ENCODE data around the gene LIMS3.
"Not testable (repeated sequence)": the region's sequence is repeated elsewhere in the genome, so short reads cannot be mapped to it uniquely, and the experiment has no call there.

Gene LIMS3

DNA sequence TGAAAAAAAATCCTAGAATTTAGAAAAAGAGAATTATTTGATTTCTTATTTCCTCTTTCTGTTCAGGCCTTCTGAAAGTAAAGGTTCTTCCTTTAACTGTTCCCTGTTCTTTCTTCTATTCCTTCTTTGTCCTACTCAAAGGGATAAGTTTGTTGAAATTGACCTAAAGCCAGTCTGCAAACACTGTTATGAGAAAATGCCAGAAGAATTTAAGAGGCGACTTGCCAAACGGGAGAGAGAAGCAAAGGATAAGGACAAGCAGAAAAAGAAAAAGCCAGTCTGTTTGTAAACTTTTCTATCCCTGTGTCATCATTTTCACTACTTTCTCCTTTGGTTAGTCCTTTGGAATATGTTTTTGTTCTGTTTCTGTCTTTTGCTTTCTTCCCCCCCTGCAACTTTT, 26.0 kb downstream of the LIMS3 start:
- DNase-seq, result not testable (repeated sequence)

DNA sequence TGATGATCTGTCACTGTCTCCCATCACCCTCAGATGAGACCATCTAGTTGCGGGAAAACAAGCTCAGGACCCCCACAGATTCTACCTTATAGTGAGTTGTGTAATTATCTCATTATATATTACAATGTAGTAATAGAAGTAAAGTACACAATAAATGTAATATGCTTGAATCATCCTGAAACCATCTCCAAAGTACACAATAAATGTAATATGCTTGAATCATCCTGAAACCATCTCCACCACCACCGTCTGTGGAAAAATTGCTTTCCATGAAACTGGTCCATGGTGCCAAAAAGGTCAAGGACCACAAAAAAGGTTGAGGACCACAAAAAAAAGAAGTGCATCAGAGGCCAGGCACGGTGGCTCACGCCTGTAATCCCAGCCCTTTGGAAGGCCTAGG, 29.3 kb downstream of the LIMS3 start:
- DNase-seq, result not testable (repeated sequence)

DNA sequence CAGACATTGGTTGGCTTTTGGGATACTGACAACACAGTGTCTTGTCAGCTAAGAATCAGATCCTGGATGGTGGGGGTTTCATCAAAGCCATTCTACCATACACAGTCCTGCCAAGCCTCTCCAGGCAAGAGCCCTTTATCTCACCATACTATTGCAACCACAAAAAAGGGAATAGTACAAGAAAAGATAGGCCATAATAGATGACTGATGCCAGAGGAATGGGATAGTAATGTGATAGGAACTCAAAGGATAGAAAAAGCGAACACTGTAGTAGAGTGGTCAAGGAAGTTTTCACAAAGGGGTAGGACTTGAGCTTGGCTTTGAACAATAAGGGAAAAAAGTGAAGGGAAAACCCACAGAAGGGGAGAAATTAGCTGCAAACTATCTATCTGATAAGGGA, 30.7 kb downstream of the LIMS3 start:
- DNase-seq, result not testable (repeated sequence)

DNA sequence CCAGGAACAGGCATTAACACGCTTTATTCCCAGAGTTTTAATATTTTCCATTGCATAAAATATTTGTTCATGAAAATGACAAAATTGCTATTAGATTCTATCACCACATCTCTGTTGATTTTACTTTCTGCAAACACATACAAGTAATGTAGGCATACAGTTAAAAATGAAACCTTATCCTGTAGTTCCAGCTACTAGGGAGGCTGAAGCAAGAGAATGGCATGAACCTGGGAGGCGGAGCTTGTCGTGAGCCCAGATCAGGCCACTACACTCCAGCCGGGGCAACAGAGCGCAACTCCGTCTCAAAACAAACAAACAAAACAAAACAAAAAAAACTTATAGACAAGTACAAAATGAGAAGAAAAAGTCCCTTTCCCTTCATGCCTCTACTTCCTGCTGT, 38.0 kb downstream of the LIMS3 start:
- DNase-seq, result not testable (repeated sequence)

DNA sequence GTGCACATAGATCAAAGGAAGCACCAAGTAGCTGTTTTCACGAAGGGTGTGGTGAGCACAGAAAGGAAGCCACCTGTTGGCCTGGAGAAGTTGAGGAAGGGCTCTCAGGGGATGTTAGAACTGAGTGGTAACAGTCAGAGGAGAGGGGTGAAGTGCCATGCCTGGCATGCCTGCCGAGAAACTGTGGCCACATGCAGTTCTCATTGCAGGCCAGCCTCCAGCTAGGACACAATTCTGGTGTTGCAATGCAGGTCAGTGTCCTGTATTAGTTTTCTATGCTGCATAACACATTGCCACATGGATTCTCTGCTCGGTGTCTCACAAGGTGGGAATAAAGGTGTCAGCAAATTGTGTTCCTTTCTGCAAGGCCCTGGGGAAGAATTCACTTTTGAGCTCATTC, 46.9 kb downstream of the LIMS3 start:
- DNase-seq, result not testable (repeated sequence)

DNA sequence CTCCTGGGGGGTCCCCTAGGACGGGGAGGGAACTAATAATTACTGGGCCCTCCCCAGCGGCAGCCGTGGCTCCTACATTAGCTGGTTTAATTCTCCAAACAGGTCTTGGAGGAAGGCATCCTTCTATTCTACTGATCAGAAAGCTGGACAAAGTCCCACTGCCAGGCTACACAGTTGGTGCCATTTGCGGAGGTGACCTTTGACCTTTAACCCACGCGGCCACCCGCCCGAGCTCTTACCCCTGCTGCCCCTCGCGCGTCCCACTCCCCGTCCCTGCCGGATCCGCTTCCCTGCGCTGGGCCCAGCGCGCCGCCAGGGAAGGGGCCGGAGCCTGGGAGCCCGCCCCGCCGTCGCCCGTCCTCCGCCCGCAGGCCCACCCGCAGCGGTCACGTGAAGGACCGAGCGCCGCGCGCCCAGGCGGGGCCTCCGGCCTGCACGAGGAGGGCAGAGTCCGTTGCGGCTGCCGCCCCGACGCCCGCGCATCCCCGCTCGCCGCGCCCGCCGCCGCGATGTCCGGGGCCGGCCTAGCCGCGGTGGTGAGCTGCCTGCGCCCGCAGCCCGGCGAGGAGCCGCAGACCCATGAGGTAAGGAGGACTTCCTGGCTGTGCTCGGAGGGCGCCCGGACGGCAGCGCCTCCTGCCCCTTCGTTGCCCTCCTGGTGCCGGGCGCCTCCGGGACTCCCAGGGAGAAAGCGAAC, 48.9 kb downstream of the LIMS3 start:
- DNase-seq, result not testable (repeated sequence)

DNA sequence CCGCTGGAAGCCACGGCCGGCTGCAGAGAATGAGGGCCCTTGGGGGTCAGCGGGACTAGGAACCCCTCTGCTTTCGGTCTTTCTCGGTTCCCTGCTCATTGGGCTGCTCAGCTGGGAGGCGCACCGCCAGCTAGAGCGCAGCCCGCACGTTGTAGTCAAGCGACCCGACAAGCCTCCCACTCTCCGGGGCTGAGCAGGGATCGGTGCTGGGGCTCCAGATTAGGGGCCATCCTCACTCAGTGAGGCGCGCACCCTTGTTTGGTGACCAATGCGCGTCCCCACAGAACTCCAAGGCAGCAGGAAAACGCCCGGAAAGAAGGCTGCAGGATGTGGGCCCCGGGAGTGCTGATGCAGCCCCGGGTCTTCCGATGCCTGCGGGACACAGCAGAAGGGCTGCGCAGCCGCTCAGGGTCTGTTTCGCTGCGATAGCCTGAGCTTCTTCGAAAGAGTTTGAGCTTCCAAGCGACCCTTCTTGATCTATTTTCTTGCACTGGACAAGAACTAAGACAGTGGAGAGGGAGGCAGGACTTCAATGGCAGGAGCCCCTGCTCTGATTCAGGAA, 49.6 kb downstream of the LIMS3 start:
- not testable (repeated sequence) for DNase-seq

DNA sequence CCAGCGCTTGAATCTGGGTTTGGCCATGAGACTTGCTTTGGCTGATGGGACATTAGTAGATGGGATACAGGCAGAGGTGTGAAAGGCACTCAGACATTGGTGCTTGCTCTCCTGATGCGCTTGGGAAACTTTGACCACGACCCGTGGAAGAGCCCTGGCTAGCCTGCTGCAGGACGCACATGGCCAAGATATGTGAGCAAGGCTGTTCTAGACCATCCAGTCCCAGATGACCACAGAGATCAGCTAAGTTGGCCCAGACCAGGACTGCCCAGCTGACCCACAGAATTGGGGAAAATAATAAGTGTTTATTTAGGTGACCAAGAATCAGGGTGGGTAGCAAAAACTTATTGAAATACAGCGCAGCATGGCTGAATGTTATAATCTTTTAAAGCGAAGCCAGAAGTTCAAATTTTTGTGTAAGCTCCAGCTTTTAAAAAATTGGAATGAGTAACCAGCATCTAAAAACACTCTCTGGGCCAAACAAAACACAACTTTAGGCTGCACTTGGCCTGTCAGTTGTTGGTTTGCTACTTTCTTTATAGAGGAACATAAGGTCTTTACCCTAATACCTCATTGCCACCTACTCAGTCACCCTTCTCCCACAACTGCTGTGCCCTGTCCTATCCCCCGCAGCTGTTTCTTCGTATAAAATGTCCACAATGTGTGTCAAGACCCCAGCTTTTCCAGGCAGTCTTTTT, 51.8 kb downstream of the LIMS3 start:
- DNase-seq, result not testable (repeated sequence)

DNA sequence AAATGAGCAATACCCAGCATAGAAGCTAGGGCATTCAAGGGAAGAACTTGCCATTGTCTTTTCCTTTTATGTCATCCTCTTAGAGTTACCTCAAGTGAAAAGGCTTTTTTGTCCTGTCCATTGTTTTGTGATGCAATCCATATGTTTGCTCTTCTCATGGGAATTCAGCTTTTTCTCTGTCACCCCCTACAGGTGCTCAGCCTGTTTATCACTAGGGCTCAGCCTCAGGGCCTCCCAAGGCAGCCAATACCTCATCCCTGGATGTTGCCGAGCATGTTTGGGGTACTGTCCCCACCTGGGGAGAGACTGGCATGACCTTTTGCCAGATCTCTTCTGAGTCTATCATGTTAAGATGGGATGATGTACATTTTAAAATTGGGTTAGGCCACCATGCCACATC, 65.5 kb downstream of the LIMS3 start:
- not testable (repeated sequence) for DNase-seq

DNA sequence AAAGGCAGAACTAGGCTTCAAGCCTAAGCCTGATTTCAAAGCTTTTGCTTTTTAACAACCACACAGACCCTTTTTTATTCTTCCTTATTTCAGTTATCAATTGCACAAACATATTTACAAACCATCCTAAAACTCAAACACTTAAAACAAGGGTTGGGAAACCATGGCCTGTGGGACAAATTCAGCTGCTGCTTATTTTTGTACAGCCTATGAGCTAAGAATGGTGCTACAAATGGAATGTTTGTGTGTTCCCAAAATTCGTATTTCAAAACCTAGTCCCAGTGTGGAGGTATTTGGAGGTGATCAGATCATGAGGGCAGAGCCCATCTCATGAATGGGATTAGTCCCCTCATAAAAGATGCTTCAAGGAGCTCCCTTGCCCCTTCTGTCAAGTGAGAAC, 67.0 kb downstream of the LIMS3 start:
- not testable (repeated sequence) for DNase-seq

DNA sequence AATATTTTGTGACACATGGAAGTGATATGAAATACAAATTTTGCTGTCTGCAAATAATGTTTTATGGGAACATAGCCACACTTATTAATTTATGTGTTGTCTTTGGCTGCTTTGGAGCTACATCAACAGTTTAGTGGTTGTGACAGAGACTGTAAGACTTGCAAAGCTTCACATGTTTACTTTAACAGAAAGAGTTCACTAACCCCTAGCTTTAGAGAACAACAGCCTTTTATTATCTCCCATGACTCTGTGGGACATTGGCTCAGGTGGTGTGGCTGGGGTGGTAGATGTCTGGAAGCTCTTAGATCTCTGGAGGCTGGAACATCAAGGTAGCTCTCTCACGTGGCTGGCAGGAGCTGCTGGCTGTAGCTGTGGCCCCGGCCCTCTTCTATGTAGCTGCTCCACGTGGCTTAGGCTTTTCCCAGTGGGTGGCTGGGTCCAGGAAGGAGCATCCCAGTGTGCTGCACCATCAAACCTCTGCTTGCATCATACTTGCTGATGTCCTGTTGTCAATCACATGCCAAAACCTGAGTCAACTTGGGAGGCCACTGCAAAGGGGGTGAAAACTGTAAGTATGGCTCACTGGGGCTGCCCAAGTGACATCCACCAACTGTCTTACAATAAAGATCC, 67.7 kb downstream of the LIMS3 start:
- not testable (repeated sequence) for DNase-seq

DNA sequence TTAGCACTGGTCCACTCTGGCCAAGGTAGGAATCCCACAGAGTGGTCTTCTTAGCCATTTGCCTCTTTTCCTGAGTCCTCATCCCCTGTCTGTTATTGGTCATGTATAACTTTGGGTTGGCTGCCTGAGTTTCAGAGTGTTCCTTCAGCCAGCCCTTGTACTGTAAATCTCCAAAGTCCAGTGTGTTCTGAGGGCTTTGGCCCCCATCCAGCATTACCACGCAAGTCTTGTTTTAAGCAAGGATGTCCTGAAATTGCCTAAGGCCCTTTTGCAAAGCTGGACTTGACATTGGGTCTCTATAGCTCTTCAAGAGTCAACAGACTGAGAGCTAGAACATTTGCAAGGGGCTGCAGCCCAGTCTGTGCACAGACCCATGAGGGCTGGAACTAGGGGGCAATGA, 68.4 kb downstream of the LIMS3 start:
- not testable (repeated sequence) for DNase-seq

DNA sequence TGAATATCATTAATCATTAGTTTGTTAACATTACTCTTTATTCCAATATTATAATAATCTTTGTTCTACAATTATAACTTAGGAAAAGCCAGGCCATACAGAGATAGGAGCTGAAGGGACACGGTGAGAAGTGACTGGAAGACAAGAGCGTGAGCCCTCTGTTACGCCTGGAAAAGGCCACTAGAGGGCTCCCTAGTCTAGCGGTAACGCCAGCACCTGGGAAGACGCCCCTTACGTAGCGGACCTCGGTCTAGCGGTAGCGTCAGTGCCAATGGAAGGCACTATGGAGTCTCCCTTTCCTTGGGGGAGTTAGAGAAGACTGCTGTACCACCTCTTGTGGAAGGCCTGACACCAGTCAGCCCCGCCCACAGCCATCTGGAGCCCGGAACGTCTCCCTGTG, 71.4 kb downstream of the LIMS3 start:
- not testable (repeated sequence) for DNase-seq

DNA sequence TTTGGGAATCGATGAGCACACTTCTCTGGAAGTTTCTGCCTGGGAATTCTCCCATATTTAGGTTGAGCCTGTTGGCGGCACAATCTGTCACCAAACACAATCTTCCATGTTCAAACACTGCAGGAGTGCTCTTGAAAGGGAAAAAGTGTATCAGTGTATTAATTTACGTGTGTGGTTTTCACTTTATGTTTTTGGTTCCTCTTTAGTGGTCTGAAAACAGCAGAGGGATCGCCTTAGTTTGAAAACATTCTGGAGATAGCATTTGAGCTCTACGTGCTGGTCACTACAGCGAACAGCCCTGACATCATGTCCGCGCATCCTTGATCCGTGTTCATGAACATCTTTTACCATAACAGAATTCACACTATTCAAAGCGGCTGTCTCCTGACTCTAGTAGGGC, 73.2 kb downstream of the LIMS3 start:
- DNase-seq, result not testable (repeated sequence)

Data from erythroblast (primary cell).